HepG2 (cell line): ENCODE results near the gene NEIL1. TPM values are rescaled to one million over a fixed set of nuclear protein-coding genes. Genes with fewer than 3 reads are reported as not detected.

Experiments
- AHR ChIP-seq: IDR thresholded peaks from 2 replicates; pipeline ENCODE4 v1.6.1; 2018; ENCODE audit warnings: missing genetic modification reagents, missing compliant biosample characterization
- GPN1 ChIP-seq: sonication (generic); formaldehyde crosslinking; IDR thresholded peaks from 2 replicates; pipeline ENCODE4 v1.5.1; 2020; ENCODE audit warnings: missing genetic modification reagents, borderline replicate concordance
- HOXA7 ChIP-seq: sonication (generic); formaldehyde crosslinking; IDR thresholded peaks from 2 replicates; pipeline ENCODE4 v1.8.1; 2022; ENCODE audit warnings: mild to moderate bottlenecking, missing genetic modification reagents, moderate library complexity
- ISL2 ChIP-seq: sonication (generic); formaldehyde crosslinking; IDR thresholded peaks from 2 replicates; pipeline ENCODE4 v1.5.0; 2020; ENCODE audit warnings: missing genetic modification reagents
- MNT ChIP-seq: fragments of 450-650 bp; IDR thresholded peaks from 2 replicates; pipeline ENCODE4 v1.6.1; 2016
- MTA1 ChIP-seq: sonication (generic); formaldehyde crosslinking; IDR thresholded peaks from 2 replicates; pipeline ENCODE4 v1.4.0; 2020; ENCODE audit warnings: missing genetic modification reagents, mild to moderate bottlenecking, borderline replicate concordance
- MYC ChIP-seq: sonication (generic); formaldehyde crosslinking; IDR thresholded peaks from 2 replicates; pipeline ENCODE4 v1.9.0; 2021; ENCODE audit warnings: missing genetic modification reagents, borderline replicate concordance
- PCBP2 ChIP-seq: fragments of 200-400 bp; formaldehyde crosslinking; optimal IDR thresholded peaks from 2 replicates; pipeline ENCODE3; 2018; ENCODE audit warnings: low read length, low read depth; ENCODE audit not compliant: poor library complexity, severe bottlenecking
- RNF2 ChIP-seq: fragments of 450-650 bp; conservative IDR thresholded peaks from 2 replicates; pipeline ENCODE4 v1.6.1; 2016; ENCODE audit warnings: low read depth
- SOX5 ChIP-seq: IDR thresholded peaks from 2 replicates; pipeline ENCODE4 v1.6.1; 2016; ENCODE audit warnings: borderline replicate concordance
- SP2 ChIP-seq: sonication (generic); formaldehyde crosslinking; IDR thresholded peaks from 2 replicates; pipeline ENCODE4 v1.5.1; 2020; ENCODE audit warnings: mild to moderate bottlenecking, missing genetic modification reagents
- YEATS4 ChIP-seq: sonication (generic); formaldehyde crosslinking; IDR thresholded peaks from 2 replicates; pipeline ENCODE4 v1.4.0; 2020; ENCODE audit warnings: missing genetic modification reagents, borderline replicate concordance
- ZBTB43 ChIP-seq: sonication (generic); formaldehyde crosslinking; conservative IDR thresholded peaks from 2 replicates; pipeline ENCODE4 v1.4.0; 2020; ENCODE audit warnings: missing genetic modification reagents
- ZBTB7B ChIP-seq: sonication (generic); formaldehyde crosslinking; IDR thresholded peaks from 2 replicates; pipeline ENCODE4 v1.4.0; 2020; ENCODE audit warnings: missing genetic modification reagents
- ZKSCAN1 ChIP-seq: fragments of 150-350 bp; IDR thresholded peaks from 2 replicates; pipeline ENCODE4 v1.6.1; 2014; ENCODE audit warnings: low read length
- ZNF225 ChIP-seq: sonication (generic); formaldehyde crosslinking; IDR thresholded peaks from 2 replicates; pipeline ENCODE4 v1.4.0; 2020; ENCODE audit warnings: mild to moderate bottlenecking, missing genetic modification reagents
- ZNF484 ChIP-seq: sonication (generic); formaldehyde crosslinking; IDR thresholded peaks from 2 replicates; pipeline ENCODE4 v1.5.1; 2020; ENCODE audit warnings: mild to moderate bottlenecking, low read depth, missing genetic modification reagents, borderline replicate concordance
- ZNF558 ChIP-seq: sonication (generic); formaldehyde crosslinking; IDR thresholded peaks from 2 replicates; pipeline ENCODE4 v1.9.0; 2022; ENCODE audit warnings: mild to moderate bottlenecking, missing genetic modification reagents, borderline replicate concordance
- ZNF740 ChIP-seq: sonication (generic); formaldehyde crosslinking; IDR thresholded peaks from 2 replicates; pipeline ENCODE4 v1.4.0; 2020; ENCODE audit warnings: missing genetic modification reagents
- polyA plus RNA-seq, 8 experiments: library from polyadenylated mRNA; depleted of rRNA in 3 of 8; stranded (reverse) in 7 of 8; unstranded in 1 of 8; fragments of >200 nt; fragmentation: Illumina TruSeq in 4 of 8; extraction: Trizol in 4 of 8; gene quantifications; 2 replicates each; pipeline versions ENCODE4 v1.2.1 to v1.2.3, GENCODE V29; 2011 to 2016; ENCODE audit warnings: low read depth in 4 of 8, missing spikeins in 1 of 8, mixed read lengths in 1 of 8; ENCODE audit not compliant: insufficient read depth in 1 of 8
- total RNA-seq, 5 experiments: library from RNA; depleted of rRNA; stranded (reverse); fragments of >200 nt; fragmentation: Illumina TruSeq; extraction: Trizol; gene quantifications; 2 replicates each; pipeline ENCODE4 v1.2.3, GENCODE V29; 2016; ENCODE audit warnings: low read depth in 1 of 5
- TF ChIP-seq, protein P1 (sequence below): sonication (generic); formaldehyde crosslinking; IDR thresholded peaks from 2 replicates; pipeline ENCODE4 v1.4.0; 2020; ENCODE audit warnings: missing genetic modification reagents
- TF ChIP-seq, protein P2 (sequence below): sonication (generic); formaldehyde crosslinking; IDR thresholded peaks from 2 replicates; pipeline ENCODE4 v1.4.0; 2020; ENCODE audit warnings: missing genetic modification reagents
- TF ChIP-seq, protein P3 (sequence below): sonication (generic); formaldehyde crosslinking; IDR thresholded peaks from 2 replicates; pipeline ENCODE4 v1.8.1; 2022; ENCODE audit warnings: low read depth, mild to moderate bottlenecking, missing genetic modification reagents

Gene NEIL1
- total and polyA plus RNA-seq, 2 of the 13 experiments (the other 11 are each of a cell fraction or from before 2014, with no cell fraction given) = 10.4 to 15.5 TPM

DNA sequence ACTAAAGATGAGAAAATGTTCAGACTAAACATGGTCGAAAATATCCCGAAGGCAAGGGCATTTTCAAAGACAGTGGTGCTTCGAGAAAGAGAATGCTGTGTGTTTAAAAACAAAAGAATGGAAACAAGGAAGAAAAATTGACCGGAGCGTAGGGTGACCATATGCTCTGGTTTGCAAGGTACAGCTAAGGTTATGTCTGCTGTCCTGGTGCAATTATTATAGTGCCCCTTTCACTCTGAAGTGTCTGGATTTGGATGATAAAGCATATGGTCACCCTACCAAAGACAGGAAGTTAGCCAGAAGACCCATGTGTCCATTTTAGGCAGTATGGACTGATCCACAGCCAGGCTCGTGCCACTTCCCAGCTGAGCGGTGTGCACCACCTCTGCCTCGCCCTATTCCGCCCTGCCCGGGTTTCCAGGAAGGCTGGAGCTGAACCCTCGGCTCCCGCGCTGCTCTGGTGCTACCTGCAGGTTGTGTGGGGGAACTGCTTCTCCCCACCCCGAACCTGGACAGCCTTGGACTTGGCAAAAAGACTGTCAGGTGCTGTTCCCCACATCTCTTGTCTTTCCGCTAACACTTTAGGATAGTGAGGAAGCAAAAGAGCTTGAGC, 39.0 kb upstream of the NEIL1 start (continued):
- TF ChIP-seq, protein P1, sequence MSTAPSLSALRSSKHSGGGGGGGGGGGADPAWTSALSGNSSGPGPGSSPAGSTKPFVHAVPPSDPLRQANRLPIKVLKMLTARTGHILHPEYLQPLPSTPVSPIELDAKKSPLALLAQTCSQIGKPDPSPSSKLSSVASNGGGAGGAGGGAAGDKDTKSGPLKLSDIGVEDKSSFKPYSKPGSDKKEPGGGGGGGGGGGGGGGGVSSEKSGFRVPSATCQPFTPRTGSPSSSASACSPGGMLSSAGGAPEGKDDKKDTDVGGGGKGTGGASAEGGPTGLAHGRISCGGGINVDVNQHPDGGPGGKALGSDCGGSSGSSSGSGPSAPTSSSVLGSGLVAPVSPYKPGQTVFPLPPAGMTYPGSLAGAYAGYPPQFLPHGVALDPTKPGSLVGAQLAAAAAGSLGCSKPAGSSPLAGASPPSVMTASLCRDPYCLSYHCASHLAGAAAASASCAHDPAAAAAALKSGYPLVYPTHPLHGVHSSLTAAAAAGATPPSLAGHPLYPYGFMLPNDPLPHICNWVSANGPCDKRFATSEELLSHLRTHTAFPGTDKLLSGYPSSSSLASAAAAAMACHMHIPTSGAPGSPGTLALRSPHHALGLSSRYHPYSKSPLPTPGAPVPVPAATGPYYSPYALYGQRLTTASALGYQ (CRISPR knock-in tag) = no peak
- TF ChIP-seq MTA1 (CRISPR knock-in tag) = no peak
- TF ChIP-seq ZKSCAN1 = no peak
- TF ChIP-seq HOXA7 (CRISPR knock-in tag) = no peak
- TF ChIP-seq ZNF484 (CRISPR knock-in tag) = no peak
- no peak for TF ChIP-seq ZNF740 (CRISPR knock-in tag)
- peak; percentile 37; the same call in 1 of the 2 replicates for TF ChIP-seq YEATS4
- TF ChIP-seq ZBTB7B (CRISPR knock-in tag) = no peak
- TF ChIP-seq SP2 (CRISPR knock-in tag) = no peak
- no peak for TF ChIP-seq GPN1
- no peak for TF ChIP-seq ZBTB43 (CRISPR knock-in tag)
- no peak for TF ChIP-seq AHR (CRISPR knock-in tag)
- peak; percentile 30; the same call in 1 of the 2 replicates for TF ChIP-seq MYC (CRISPR knock-in tag)
- no peak for TF ChIP-seq SOX5 (CRISPR knock-in tag)
- TF ChIP-seq ZNF558 (CRISPR knock-in tag) = no peak
- no peak for TF ChIP-seq PCBP2
- TF ChIP-seq, protein P2, sequence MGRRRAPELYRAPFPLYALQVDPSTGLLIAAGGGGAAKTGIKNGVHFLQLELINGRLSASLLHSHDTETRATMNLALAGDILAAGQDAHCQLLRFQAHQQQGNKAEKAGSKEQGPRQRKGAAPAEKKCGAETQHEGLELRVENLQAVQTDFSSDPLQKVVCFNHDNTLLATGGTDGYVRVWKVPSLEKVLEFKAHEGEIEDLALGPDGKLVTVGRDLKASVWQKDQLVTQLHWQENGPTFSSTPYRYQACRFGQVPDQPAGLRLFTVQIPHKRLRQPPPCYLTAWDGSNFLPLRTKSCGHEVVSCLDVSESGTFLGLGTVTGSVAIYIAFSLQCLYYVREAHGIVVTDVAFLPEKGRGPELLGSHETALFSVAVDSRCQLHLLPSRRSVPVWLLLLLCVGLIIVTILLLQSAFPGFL (CRISPR knock-in tag) = no peak
- TF ChIP-seq MNT = no peak
- peak; percentile 31; the same call in 1 of the 2 replicates for TF ChIP-seq ISL2
- no peak for TF ChIP-seq RNF2
- no peak for TF ChIP-seq ZNF225 (CRISPR knock-in tag)
- TF ChIP-seq, protein P3, sequence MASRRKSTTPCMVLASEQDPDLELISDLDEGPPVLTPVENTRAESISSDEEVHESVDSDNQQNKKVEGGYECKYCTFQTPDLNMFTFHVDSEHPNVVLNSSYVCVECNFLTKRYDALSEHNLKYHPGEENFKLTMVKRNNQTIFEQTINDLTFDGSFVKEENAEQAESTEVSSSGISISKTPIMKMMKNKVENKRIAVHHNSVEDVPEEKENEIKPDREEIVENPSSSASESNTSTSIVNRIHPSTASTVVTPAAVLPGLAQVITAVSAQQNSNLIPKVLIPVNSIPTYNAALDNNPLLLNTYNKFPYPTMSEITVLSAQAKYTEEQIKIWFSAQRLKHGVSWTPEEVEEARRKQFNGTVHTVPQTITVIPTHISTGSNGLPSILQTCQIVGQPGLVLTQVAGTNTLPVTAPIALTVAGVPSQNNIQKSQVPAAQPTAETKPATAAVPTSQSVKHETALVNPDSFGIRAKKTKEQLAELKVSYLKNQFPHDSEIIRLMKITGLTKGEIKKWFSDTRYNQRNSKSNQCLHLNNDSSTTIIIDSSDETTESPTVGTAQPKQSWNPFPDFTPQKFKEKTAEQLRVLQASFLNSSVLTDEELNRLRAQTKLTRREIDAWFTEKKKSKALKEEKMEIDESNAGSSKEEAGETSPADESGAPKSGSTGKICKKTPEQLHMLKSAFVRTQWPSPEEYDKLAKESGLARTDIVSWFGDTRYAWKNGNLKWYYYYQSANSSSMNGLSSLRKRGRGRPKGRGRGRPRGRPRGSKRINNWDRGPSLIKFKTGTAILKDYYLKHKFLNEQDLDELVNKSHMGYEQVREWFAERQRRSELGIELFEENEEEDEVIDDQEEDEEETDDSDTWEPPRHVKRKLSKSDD = no peak
